DOHH2 (cell line): Measurements from ENCODE around the gene PRRC2B.

Experiments used
- H3F3A ChIP-seq: fragments of 200-600 bp; sonication (generic), shearing (Covaris generic); 2 replicates; pipeline ENCODE4 v1.6.0; 2016; ENCODE audit warnings: antibody characterized with exemption, mild to moderate bottlenecking; ENCODE audit not compliant: control insufficient read depth, insufficient read depth
- H3K27ac ChIP-seq: fragments of 200-600 bp; sonication (generic); 2 replicates; pipeline ENCODE4 v1.5.1; 2014; ENCODE audit warnings: low read depth, mild to moderate bottlenecking, low read length, moderate library complexity
- H3K27me3 ChIP-seq: fragments of 200-600 bp; sonication (generic); 2 replicates; pipeline ENCODE4 v1.6.1; 2014; ENCODE audit warnings: mild to moderate bottlenecking, low read length, mixed read lengths; ENCODE audit not compliant: control insufficient read depth
- H3K36me3 ChIP-seq: fragments of 200-600 bp; sonication (generic); 2 replicates; pipeline ENCODE4 v1.6.1; 2014; ENCODE audit warnings: mild to moderate bottlenecking, low read length, moderate library complexity, mixed read lengths; ENCODE audit not compliant: control insufficient read depth
- H3K4me1 ChIP-seq: fragments of 200-600 bp; sonication (generic); 2 replicates; pipeline ENCODE4 v1.6.1; 2014; ENCODE audit warnings: mild to moderate bottlenecking, low read length, mixed read lengths; ENCODE audit not compliant: control insufficient read depth
- H3K4me2 ChIP-seq: fragments of 200-600 bp; sonication (generic); 2 replicates; pipeline ENCODE4 v1.6.0; 2014; ENCODE audit warnings: mild to moderate bottlenecking, low read length, moderate library complexity
- H3K4me3 ChIP-seq: fragments of 200-600 bp; sonication (generic); 2 replicates; pipeline ENCODE4 v1.5.1; 2014; ENCODE audit warnings: mild to moderate bottlenecking, low read length, mixed read lengths
- H3K79me2 ChIP-seq: fragments of 200-600 bp; sonication (generic); 2 replicates; pipeline ENCODE4 v1.6.1; 2014; ENCODE audit warnings: mild to moderate bottlenecking, low read length, mixed read lengths; ENCODE audit not compliant: control insufficient read depth
- H3K9me2 ChIP-seq: fragments of 200-600 bp; sonication (generic); replicated peaks from 2 replicates; pipeline ENCODE4 v1.6.1; 2014; ENCODE audit warnings: mild to moderate bottlenecking, low read length, mixed read lengths; ENCODE audit not compliant: control insufficient read depth
- H3K9me3 ChIP-seq: fragments of 200-600 bp; sonication (generic); 2 replicates; pipeline ENCODE4 v1.6.1; 2014; ENCODE audit warnings: antibody characterized with exemption, low read length, mixed read lengths; ENCODE audit not compliant: control insufficient read depth, insufficient read depth
- H4K20me1 ChIP-seq: fragments of 200-600 bp; sonication (generic); 2 replicates; pipeline ENCODE4 v1.6.0; 2014; ENCODE audit warnings: low read depth, mild to moderate bottlenecking, antibody characterized with exemption, low read length, moderate library complexity; ENCODE audit not compliant: control insufficient read depth, insufficient read depth
- EZH2phosphoT487 ChIP-seq: fragments of 200-600 bp; sonication (generic); IDR thresholded peaks from 2 replicates; pipeline ENCODE4 v1.6.1; 2017; ENCODE audit warnings: borderline replicate concordance, mild to moderate bottlenecking, antibody characterized with exemption, low read length, moderate library complexity, mixed read lengths
- TF ChIP-seq, protein P1 (sequence below): fragments of 200-600 bp; sonication (generic); IDR thresholded peaks from one replicate; pipeline ENCODE4 v1.5.1; 2014; ENCODE audit warnings: antibody characterized with exemption, mild to moderate bottlenecking, low read depth, low read length; ENCODE audit not compliant: poor library complexity, severe bottlenecking

The PRRC2B gene

DNA sequence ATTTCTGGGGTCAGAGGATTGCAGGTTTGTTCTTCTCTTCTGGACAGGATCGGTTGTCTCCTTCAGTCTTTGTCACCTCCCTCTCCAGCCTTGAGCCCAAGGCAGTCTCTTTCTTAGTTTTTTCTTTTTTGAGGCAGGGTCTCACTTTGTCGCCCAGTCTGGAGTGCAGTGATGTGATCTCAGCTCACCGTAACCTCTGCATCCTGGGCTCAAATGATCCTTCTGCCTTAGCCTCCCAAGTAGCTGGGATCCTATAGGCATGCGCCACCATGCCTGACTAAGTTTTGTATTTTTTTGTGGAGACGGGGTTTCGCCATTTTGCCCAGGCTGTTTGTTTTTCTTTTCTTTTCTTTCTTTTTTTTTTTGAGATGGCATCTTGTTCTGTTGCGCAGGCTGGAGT lies 6.1 kb downstream of the PRRC2B start:
- Histone ChIP-seq H3F3A (peaks cover 29% of the 10 kb centered on the region), H3K27ac (no peak overlapping the region), H3K9me2 (no peaks in the 10 kb centered on the region), H4K20me1 (peaks cover 67% of the 10 kb centered on the region), H3K36me3 (peaks cover 76% of the 10 kb centered on the region), H3K9me3 (no peaks in the 10 kb centered on the region), H3K4me2 (0 out of 2 replicates have a peak overlapping the region, but pooled peaks have one; percentile 4), H3K27me3 (no peaks in the 10 kb centered on the region), H3K4me1 (peaks cover 90% of the 10 kb centered on the region), H3K4me3 (no peak overlapping the region), H3K79me2 (peaks cover 100% of the 10 kb centered on the region)
- no peak for TF ChIP-seq EZH2phosphoT487
- TF ChIP-seq, protein P1, sequence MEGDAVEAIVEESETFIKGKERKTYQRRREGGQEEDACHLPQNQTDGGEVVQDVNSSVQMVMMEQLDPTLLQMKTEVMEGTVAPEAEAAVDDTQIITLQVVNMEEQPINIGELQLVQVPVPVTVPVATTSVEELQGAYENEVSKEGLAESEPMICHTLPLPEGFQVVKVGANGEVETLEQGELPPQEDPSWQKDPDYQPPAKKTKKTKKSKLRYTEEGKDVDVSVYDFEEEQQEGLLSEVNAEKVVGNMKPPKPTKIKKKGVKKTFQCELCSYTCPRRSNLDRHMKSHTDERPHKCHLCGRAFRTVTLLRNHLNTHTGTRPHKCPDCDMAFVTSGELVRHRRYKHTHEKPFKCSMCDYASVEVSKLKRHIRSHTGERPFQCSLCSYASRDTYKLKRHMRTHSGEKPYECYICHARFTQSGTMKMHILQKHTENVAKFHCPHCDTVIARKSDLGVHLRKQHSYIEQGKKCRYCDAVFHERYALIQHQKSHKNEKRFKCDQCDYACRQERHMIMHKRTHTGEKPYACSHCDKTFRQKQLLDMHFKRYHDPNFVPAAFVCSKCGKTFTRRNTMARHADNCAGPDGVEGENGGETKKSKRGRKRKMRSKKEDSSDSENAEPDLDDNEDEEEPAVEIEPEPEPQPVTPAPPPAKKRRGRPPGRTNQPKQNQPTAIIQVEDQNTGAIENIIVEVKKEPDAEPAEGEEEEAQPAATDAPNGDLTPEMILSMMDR = no peak

DNA sequence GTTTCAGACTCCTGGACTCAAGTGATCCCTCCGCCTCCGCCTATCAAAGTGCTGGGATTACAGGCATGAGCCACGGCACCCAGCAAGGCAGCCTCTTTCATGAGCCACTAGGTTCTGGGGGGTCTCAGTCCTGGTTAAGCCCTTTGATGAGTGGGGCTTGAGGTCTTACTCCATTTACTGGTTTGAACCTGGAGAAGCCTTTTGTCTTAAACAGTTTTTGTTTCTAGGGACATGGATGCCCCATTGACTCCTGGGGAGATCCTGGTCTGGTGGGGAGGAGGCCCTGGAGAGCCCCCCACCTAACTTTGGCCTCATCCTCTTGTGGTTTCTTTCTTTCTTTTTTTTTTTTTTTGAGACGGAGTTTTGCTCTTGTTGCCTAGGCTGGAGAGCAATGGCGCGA lies 6.7 kb downstream of the PRRC2B start:
- Histone ChIP-seq H3K9me3 (no peaks in the 10 kb centered on the region), H3K9me2 (no peaks in the 10 kb centered on the region), H3F3A (peaks cover 24% of the 10 kb centered on the region), H3K4me1 (peaks cover 94% of the 10 kb centered on the region), H3K4me2 (peak overlapping the region; percentile 10; the same call in 1 of the 2 replicates), H3K36me3 (peaks cover 76% of the 10 kb centered on the region), H3K4me3 (no peak overlapping the region), H3K79me2 (peaks cover 100% of the 10 kb centered on the region), H3K27ac (no peak overlapping the region), H4K20me1 (peaks cover 68% of the 10 kb centered on the region), H3K27me3 (no peaks in the 10 kb centered on the region)
- no peak for TF ChIP-seq EZH2phosphoT487
- TF ChIP-seq, protein P1 = no peak

DNA sequence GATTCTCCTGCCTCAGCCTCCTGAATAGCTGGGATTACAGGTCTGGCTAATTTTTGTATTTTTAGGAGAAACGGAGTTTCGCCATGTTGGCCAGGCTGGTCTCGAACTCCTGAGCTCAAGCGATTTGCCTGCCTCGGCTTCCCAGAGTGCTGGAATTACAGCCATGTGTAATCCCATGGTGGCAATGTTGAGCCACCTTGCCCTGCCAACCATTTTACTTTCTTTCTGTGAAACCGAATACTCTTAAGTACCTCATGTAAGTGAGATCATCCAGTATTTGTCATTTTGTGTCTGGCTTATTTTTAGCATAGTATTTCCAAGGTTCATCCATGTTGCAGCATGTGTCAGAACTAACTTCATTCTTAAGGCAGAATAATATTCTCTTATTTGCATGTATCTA lies 8.2 kb downstream of the PRRC2B start:
- no peaks in the 10 kb centered on the region for H3K27me3 ChIP-seq
- peak overlapping the region; percentile 32 for H3K4me2 ChIP-seq
- no peaks in the 10 kb centered on the region for H3K9me2 ChIP-seq
- no peak for TF ChIP-seq EZH2phosphoT487
- TF ChIP-seq, protein P1 = no peak
- H3F3A ChIP-seq = peaks cover 14% of the 10 kb centered on the region
- no peak overlapping the region for H3K27ac ChIP-seq
- no peaks in the 10 kb centered on the region for H3K9me3 ChIP-seq
- peaks cover 70% of the 10 kb centered on the region for H4K20me1 ChIP-seq
- H3K4me3 ChIP-seq = no peak overlapping the region
- H3K36me3 ChIP-seq = peaks cover 80% of the 10 kb centered on the region
- H3K4me1 ChIP-seq = peaks cover 94% of the 10 kb centered on the region
- peaks cover 100% of the 10 kb centered on the region for H3K79me2 ChIP-seq
